H54 (cell line): ENCODE results near the gene ASIC2.

Source experiments
- DNase-seq: peaks from one replicate; pipeline ENCODE4 v3.0.0; 2011; ENCODE audit warnings: low spot score, mixed read lengths; ENCODE audit not compliant: insufficient read length
- FAIRE-seq: peaks from 3 replicates; lab custom pipeline; 2011; peaks lifted over from hg19 to GRCh38; lab: Jason Lieb, UNC
- POLR2A ChIP-seq: IDR thresholded peaks from 2 replicates; pipeline ENCODE4 v1.6.1; 2011; ENCODE audit warnings: low read depth, mild to moderate bottlenecking, low read length

The ASIC2 gene

GRCh38 chr17:33105911-33106310 lies 187.2 kb downstream of the ASIC2 start:
- DNase-seq (no peak), FAIRE-seq (no peak)
- TF ChIP-seq POLR2A = no peak

GRCh38 chr17:33099906-33100305 lies 193.2 kb downstream of the ASIC2 start:
- DNase-seq = no peak
- TF ChIP-seq POLR2A = no peak
- no peak for FAIRE-seq

DNA sequence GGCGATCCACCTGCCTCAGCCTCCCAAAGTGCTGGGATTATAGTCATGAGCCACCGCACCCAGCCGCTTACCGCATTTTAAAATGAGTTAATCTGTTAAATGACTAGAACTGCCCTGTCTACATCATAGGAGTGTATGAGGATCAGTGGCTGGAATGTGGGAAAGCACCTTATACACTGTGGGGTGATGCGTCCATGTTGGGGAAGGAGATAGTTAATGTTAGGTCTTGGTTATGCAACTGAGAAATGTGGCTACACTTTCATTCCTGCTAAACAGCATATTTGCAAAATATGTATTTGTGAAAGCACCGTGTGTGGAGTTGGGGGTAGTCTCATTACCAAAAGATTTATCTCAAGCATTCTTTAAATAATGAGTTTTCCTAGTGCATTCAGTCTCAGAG lies 193.8 kb downstream of the ASIC2 start:
- FAIRE-seq (no peak), DNase-seq (no peak)
- TF ChIP-seq POLR2A = no peak

GRCh38 chr17:33097411-33097810 lies 195.7 kb downstream of the ASIC2 start:
- FAIRE-seq = no peak

GRCh38 chr17:33096161-33096560 lies 196.9 kb downstream of the ASIC2 start:
- DNase-seq (no peak), FAIRE-seq (no peak)
- no peak for TF ChIP-seq POLR2A

More at GRCh38 chr17:33097411-33097810, 195.7 kb downstream of the ASIC2 start:
- no peak for DNase-seq
- TF ChIP-seq POLR2A = no peak

GRCh38 chr17:33091271-33091670 lies 201.8 kb downstream of the ASIC2 start:
- DNase-seq (no peak), FAIRE-seq (no peak)
- no peak for TF ChIP-seq POLR2A

DNA sequence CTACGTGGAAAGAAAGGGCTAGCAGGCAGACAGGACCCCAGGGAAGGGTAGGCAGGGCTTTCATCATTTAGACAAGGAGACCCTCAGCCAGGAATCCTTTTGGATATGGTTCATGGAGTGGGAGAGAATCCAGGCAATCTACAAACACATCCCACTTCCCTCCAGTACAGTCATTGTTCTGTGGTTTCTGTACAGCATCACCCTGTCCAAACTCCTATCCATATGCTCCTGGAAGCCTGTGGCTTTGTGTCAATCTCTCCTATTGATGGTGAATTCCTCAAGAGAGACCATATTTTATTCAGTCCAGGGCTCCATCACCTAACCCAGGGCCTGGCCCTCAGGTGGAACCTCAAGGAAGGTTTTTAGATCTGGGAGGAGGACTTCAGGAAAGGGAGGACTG lies 202.3 kb downstream of the ASIC2 start:
- FAIRE-seq = no peak

DNA sequence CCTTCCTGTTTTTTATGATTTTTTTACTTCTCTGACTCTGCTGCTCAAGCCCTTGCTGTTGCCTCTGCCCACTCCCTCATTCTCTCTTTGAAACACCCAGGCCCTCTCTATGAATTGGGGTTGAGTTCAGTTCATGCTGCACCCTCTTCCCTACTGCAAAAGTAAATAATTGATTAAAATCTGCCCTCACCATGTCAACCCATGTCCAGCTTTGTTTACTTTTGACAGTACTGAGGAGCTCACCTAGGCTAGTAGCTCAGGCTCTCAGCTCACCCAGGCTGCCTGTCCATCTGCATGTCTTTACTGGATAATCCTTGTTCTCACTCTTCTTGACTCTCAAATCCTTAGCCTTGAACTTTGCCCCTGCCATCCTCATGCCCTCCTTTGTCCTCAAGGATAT lies 206.2 kb downstream of the ASIC2 start:
- FAIRE-seq = no peak
- no peak for DNase-seq
- TF ChIP-seq POLR2A = no peak

More for the DNA sequence above, 202.3 kb downstream of the ASIC2 start:
- TF ChIP-seq POLR2A = no peak
- DNase-seq = no peak

GRCh38 chr17:33086041-33086440 lies 207.1 kb downstream of the ASIC2 start:
- no peak for FAIRE-seq
- DNase-seq = no peak
- no peak for TF ChIP-seq POLR2A

DNA sequence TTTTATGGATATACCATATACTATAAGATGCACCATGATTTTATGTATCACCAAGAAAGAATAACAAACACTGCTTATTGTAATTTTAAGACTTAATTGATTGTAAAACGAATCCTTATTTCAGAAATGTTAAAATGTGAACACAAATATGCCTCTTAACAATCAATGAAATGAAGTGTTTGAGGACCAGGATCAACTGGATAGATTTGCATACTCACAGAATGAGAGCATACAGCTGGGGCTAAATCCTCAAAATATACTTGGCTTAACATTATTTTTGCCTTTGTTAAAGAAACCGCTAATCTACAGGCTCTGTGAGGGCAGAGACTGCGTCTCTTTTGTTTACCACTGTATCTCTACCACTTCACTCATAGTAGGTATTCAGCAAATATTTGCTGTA lies 207.8 kb downstream of the ASIC2 start:
- no peak for DNase-seq
- TF ChIP-seq POLR2A = no peak
- FAIRE-seq = no peak

DNA sequence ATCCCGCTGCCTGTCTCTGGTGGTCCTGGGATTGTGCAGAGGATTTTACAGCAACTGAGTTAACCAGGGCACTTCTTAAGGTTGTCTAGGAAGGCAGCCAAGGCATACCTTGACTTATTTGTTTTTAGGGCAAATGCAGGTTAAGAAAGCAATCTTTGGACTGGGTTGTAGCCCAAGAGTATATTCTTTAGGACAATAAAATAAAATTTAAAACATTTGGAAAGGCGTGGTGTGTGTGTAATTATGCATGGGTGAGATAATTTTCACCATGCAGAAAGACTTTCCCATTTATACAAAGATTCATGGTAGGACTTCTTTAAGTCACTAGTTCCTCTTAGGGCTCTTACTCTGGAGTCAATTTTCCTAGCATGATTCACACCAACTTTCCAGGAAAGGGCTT lies 208.3 kb downstream of the ASIC2 start:
- DNase-seq = no peak
- no peak for FAIRE-seq
- no peak for TF ChIP-seq POLR2A

DNA sequence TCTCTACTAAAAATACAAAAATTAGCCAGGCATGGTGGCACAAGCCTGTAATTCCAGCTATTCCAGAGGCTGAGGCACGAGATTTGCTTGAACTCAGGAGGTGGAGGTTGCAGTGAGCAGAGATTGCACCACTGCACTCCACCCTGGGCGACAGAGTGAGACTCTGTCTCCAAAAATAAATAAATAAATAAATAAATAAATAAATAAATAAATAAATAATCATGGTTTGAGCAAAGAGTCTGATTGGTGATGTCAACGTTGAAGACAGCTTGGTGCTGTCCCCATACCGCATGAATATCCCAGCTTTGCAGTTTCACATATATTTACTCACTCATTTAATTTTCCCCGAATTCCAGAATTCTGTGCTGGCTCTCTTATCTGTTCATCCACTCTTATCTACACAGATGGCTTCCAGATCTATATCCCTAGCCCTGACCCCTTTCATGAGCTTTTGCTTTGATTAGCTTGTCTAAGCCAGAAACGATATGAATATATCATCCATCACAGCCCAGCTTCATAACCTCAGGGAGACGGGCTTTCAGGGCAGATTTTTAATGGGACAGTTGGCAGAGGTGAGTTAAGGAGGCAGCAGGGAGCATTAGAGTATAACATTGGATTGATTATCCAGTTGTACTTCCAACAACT lies 210.4 kb downstream of the ASIC2 start:
- no peak for FAIRE-seq
- DNase-seq = no peak
- TF ChIP-seq POLR2A = no peak

- FAIRE-seq (no peak), DNase-seq (no peak)
- TF ChIP-seq POLR2A = no peak
Observed at GRCh38 chr17:33080091-33080490, 213.0 kb downstream of the ASIC2 start.

- no peak for DNase-seq
- no peak for FAIRE-seq
- no peak for TF ChIP-seq POLR2A
Observed at GRCh38 chr17:33079201-33079600, 213.9 kb downstream of the ASIC2 start.

GRCh38 chr17:33076979-33077378 lies 216.1 kb downstream of the ASIC2 start:
- no peak for DNase-seq
- no peak for TF ChIP-seq POLR2A
- FAIRE-seq = no peak
